ENCODE measurements around the gene GUCA2A.

DNA sequence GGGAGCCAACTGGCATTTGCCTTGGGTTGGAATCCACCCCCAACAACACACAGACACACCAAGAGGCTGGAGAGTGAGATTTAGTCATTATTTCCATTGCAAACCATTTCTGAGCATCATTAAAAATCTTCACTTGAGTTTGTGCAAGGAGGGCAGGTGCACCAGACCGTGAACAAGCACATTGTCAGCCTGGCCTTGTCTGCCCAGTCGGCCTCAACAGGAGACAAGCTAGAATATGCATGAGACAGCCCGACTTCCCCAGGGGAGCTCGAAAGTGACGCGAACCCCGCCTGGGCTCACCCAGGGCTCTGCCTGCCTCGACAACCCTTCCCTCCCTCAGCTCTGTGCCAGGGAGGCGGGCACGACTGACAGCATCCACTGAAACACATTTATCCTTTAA lies 26.8 kb downstream of the GUCA2A start:
- TF ChIP-seq, protein P1, sequence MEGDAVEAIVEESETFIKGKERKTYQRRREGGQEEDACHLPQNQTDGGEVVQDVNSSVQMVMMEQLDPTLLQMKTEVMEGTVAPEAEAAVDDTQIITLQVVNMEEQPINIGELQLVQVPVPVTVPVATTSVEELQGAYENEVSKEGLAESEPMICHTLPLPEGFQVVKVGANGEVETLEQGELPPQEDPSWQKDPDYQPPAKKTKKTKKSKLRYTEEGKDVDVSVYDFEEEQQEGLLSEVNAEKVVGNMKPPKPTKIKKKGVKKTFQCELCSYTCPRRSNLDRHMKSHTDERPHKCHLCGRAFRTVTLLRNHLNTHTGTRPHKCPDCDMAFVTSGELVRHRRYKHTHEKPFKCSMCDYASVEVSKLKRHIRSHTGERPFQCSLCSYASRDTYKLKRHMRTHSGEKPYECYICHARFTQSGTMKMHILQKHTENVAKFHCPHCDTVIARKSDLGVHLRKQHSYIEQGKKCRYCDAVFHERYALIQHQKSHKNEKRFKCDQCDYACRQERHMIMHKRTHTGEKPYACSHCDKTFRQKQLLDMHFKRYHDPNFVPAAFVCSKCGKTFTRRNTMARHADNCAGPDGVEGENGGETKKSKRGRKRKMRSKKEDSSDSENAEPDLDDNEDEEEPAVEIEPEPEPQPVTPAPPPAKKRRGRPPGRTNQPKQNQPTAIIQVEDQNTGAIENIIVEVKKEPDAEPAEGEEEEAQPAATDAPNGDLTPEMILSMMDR (IDR thresholded peaks at IDR 0.05; ENCODE audit: insufficient read depth, low read depth, low read length), result no peak
- TF ChIP-seq EZH2 (IDR thresholded peaks at IDR 0.05; ENCODE audit: insufficient read depth, low read length), result no peak

Measured in astrocyte (in vitro differentiated cells and primary cell).